GM23338 (cell line): ENCODE results near the gene NIPA2. TPM values are rescaled to one million over a fixed set of nuclear protein-coding genes. Genes with fewer than 3 reads are reported as not detected.

Experiments
- ATAC-seq: fragments of 200-7000 bp; cut with Tn5 transposase; 3 replicates; pipeline ENCODE4 v1.9.1; 2020
- DNase-seq: peaks from one replicate; pipeline ENCODE4 v3.0.0-alpha.2; 2015; ENCODE audit warnings: low spot score
- H2AFZ ChIP-seq: fragments of 200-600 bp; sonication (generic); 2 replicates; pipeline ENCODE4 v1.8.0; 2016; ENCODE audit warnings: antibody characterized with exemption, mild to moderate bottlenecking, moderate library complexity
- H3F3A ChIP-seq: fragments of 200-600 bp; sonication (generic); replicated peaks from 2 replicates; pipeline ENCODE4 v1.8.0; 2017; ENCODE audit warnings: antibody characterized with exemption, mixed run types, low read depth
- H3K27ac ChIP-seq: fragments of 200-600 bp; sonication (generic); 2 replicates; pipeline ENCODE4 v1.6.1; 2016; ENCODE audit warnings: low read depth
- H3K27me3 ChIP-seq: fragments of 200-600 bp; sonication (generic); 2 replicates; pipeline ENCODE4 v1.8.0; 2016; ENCODE audit warnings: mild to moderate bottlenecking, mixed run types, moderate library complexity; ENCODE audit not compliant: insufficient read depth
- H3K36me3 ChIP-seq: fragments of 200-600 bp; sonication (generic); 2 replicates; pipeline ENCODE4 v1.8.0; 2016; ENCODE audit warnings: mild to moderate bottlenecking; ENCODE audit not compliant: insufficient read depth
- H3K4me1 ChIP-seq: fragments of 200-600 bp; sonication (generic); 2 replicates; pipeline ENCODE4 v1.8.0; 2016; ENCODE audit warnings: mild to moderate bottlenecking, moderate library complexity; ENCODE audit not compliant: insufficient read depth
- H3K4me2 ChIP-seq: fragments of 200-600 bp; sonication (generic); 2 replicates; pipeline ENCODE4 v1.7.1; 2017; ENCODE audit warnings: mixed run types
- H3K4me3 ChIP-seq: fragments of 200-600 bp; sonication (generic); 2 replicates; pipeline ENCODE4 v1.6.1; 2016; ENCODE audit warnings: mixed run types
- H3K79me2 ChIP-seq: fragments of 200-600 bp; sonication (generic); replicated peaks from 2 replicates; pipeline ENCODE4 v1.8.0; 2017; ENCODE audit warnings: mild to moderate bottlenecking; ENCODE audit not compliant: insufficient read depth
- H3K9me2 ChIP-seq: fragments of 200-600 bp; sonication (generic); 2 replicates; pipeline ENCODE4 v1.8.0; 2017; ENCODE audit not compliant: insufficient read depth
- H4K20me1 ChIP-seq: fragments of 200-600 bp; sonication (generic); replicated peaks from 2 replicates; pipeline ENCODE4 v1.8.0; 2017; ENCODE audit warnings: mild to moderate bottlenecking; ENCODE audit not compliant: insufficient read depth
- H3K27ac Mint-ChIP-seq: 2 replicates; pipeline ENCODE4 v1.8.0; 2020; ENCODE audit warnings: inconsistent platforms, mild to moderate bottlenecking, moderate library complexity, mixed read lengths
- H3K27me3 Mint-ChIP-seq: 3 replicates; pipeline ENCODE4 v1.8.0; 2022; ENCODE audit warnings: low read depth, mild to moderate bottlenecking, moderate library complexity, mixed read lengths, inconsistent platforms; ENCODE audit not compliant: insufficient read depth, poor library complexity
- H3K36me3 Mint-ChIP-seq: 3 replicates; pipeline ENCODE4 v1.8.0; 2021; ENCODE audit warnings: low read depth, mild to moderate bottlenecking, inconsistent platforms, moderate library complexity, mixed read lengths
- H3K4me1 Mint-ChIP-seq: 3 replicates; pipeline ENCODE4 v1.8.0; 2020; ENCODE audit warnings: mild to moderate bottlenecking, inconsistent platforms, mixed read lengths
- H3K4me3 Mint-ChIP-seq: 3 replicates; pipeline ENCODE4 v1.8.0; 2021; ENCODE audit warnings: moderate library complexity, mild to moderate bottlenecking, inconsistent platforms, mixed read lengths
- H3K9me3 Mint-ChIP-seq: 3 replicates; pipeline ENCODE4 v1.8.0; 2020; ENCODE audit warnings: moderate library complexity, mild to moderate bottlenecking, inconsistent platforms, mixed read lengths
- CREB1 ChIP-seq: fragments of 250-450 bp; sonication (Bioruptor Pico); IDR thresholded peaks from 2 replicates; pipeline ENCODE4 v1.5.0; 2020; ENCODE audit warnings: low read depth, mild to moderate bottlenecking, moderate library complexity
- ETS1 ChIP-seq: IDR thresholded peaks from 2 replicates; pipeline ENCODE4 v1.6.1; 2016; ENCODE audit warnings: antibody characterized with exemption
- EZH2 ChIP-seq: fragments of 200-600 bp; sonication (generic); IDR thresholded peaks from one replicate; pipeline ENCODE4 v1.8.0; 2017; ENCODE audit warnings: antibody characterized with exemption, mild to moderate bottlenecking, low read depth; ENCODE audit not compliant: unreplicated experiment
- JUNB ChIP-seq: IDR thresholded peaks from one replicate; pipeline ENCODE4 v1.6.1; 2016; ENCODE audit warnings: antibody characterized with exemption; ENCODE audit not compliant: unreplicated experiment
- NANOG ChIP-seq: IDR thresholded peaks from 2 replicates; pipeline ENCODE4 v1.6.1; 2016; ENCODE audit warnings: antibody characterized with exemption, borderline replicate concordance
- POLR2AphosphoS5 ChIP-seq: IDR thresholded peaks from 2 replicates; pipeline ENCODE4 v1.6.1; 2016; ENCODE audit warnings: antibody characterized with exemption, low read depth
- ZNF114 ChIP-seq: fragments of 250-450 bp; sonication (Bioruptor Pico); IDR thresholded peaks from 2 replicates; pipeline ENCODE4 v1.5.0; 2020; ENCODE audit warnings: mild to moderate bottlenecking, moderate library complexity
- ZNF331 ChIP-seq: fragments of 250-450 bp; sonication (Bioruptor Pico); IDR thresholded peaks from 2 replicates; pipeline ENCODE4 v1.5.0; 2020; ENCODE audit warnings: low read depth, mild to moderate bottlenecking, moderate library complexity
- ZNF462 ChIP-seq: fragments of 250-450 bp; sonication (Bioruptor Pico); IDR thresholded peaks from 2 replicates; pipeline ENCODE4 v1.5.0; 2020; ENCODE audit warnings: mild to moderate bottlenecking, moderate library complexity
- polyA plus RNA-seq: library from polyadenylated mRNA; unstranded; fragments of >200 nt; fragmentation: Nextera tagmentation; extraction: Ambion mirVana; gene quantifications from 2 replicates; pipeline ENCODE4 v1.2.1, GENCODE V29; 2016
- total RNA-seq: library from RNA; depleted of rRNA; stranded (reverse); fragments of >200 nt; shearing (Covaris generic); gene quantifications from 2 replicates; pipeline ENCODE4 v1.2.3, GENCODE V29; 2014

NIPA2 gene
- total and polyA plus RNA-seq, 2 experiments from 2014 or later: 35.0 to 105 TPM

GRCh38 chr15:22885120-22885519, 46.7 kb downstream of the NIPA2 start (continued):
- TF ChIP-seq ZNF462 (CRISPR knock-in tag) (no peak), ZNF331 (CRISPR knock-in tag) (no peak), CREB1 (CRISPR knock-in tag) (no peak), ZNF114 (no peak), EZH2 (no peak)

GRCh38 chr15:22887157-22887951, 48.9 kb downstream of the NIPA2 start:
- Histone ChIP-seq H3K79me2 (no peaks in the 10 kb centered on the region), H3K4me1 (no peaks in the 10 kb centered on the region; the same call in 1 of the 2 replicates), H3F3A (no peaks in the 10 kb centered on the region), H3K4me3 (no peak overlapping the region), H3K27me3 (no peaks in the 10 kb centered on the region), H3K4me2 (no peak overlapping the region), H4K20me1 (no peaks in the 10 kb centered on the region; the same call in 1 of the 2 replicates), H3K9me2 (no peaks in the 10 kb centered on the region), H3K27ac (no peak overlapping the region), H3K36me3 (no peaks in the 10 kb centered on the region), H2AFZ (no peak overlapping the region)
- DNase-seq (no peak), ATAC-seq (no peak)
- Mint-ChIP-seq H3K4me1 (peaks cover 6% of the 10 kb centered on the region), H3K4me3 (no peak overlapping the region), H3K9me3 (no peaks in the 10 kb centered on the region), H3K36me3 (peaks cover 12% of the 10 kb centered on the region), H3K27ac (no peak overlapping the region), H3K27me3 (peaks cover under 1% of the 10 kb centered on the region)
- TF ChIP-seq NANOG (no peak), JUNB (no peak), CREB1 (CRISPR knock-in tag) (no peak), ZNF331 (CRISPR knock-in tag) (no peak), ZNF114 (no peak), ETS1 (no peak), POLR2AphosphoS5 (no peak)
